ENCODE results near the gene NHERF1. TPM values are rescaled to one million over a fixed set of nuclear protein-coding genes. Genes with fewer than 3 reads are reported as not detected.

NHERF1 gene
- total and polyA plus RNA-seq, 2 of the 13 experiments (the other 11 are each of a cell fraction or from before 2014, with no cell fraction given), result 169 to 269 TPM

DNA sequence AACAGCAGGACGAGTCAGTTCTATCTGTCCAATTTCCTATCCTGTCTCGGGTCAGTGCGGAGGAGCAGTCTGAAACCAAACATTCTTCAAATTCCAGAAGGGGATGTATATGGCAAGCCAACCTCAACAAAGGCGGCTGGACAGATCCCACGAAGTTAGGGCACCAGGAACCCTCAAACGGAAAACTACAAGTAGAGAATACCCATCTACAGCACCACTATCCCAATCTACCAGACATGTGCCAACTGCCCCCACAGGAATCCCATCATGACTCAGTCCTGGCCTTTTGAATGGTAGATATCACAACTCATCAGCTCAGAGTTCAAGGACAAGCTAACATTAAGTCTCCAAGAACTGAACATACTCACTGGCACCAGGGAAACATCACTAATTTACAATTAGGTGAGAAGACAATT is 25.5 kb downstream of the NHERF1 start (continued):
- no peak for TF ChIP-seq THYN1 (CRISPR knock-in tag; IDR thresholded peaks at IDR 0.05; ENCODE audit: borderline replicate concordance, low read depth)
- no peak for TF ChIP-seq NKX3-1 (CRISPR knock-in tag; IDR thresholded peaks at IDR 0.05)
- TF ChIP-seq ZSCAN30 (CRISPR knock-in tag; IDR thresholded peaks at IDR 0.05), result 0 out of 2 replicates have a peak, but pooled peaks have one; percentile 17
- TF ChIP-seq ESRRA (CRISPR knock-in tag; IDR thresholded peaks at IDR 0.05; ENCODE audit: low read depth), result no peak
- TF ChIP-seq ZNF607 (CRISPR knock-in tag; IDR thresholded peaks at IDR 0.05; ENCODE audit: borderline replicate concordance), result no peak
- TF ChIP-seq AGO1 (IDR thresholded peaks at IDR 0.05; ENCODE audit: low read depth, low read length, poor library complexity, severe bottlenecking), result no peak
- no peak for TF ChIP-seq MAFG (CRISPR knock-in tag; IDR thresholded peaks at IDR 0.05)
- no peak for TF ChIP-seq YEATS2 (CRISPR knock-in tag; IDR thresholded peaks at IDR 0.05; ENCODE audit: borderline replicate concordance)
- TF ChIP-seq MIER3 (CRISPR knock-in tag; IDR thresholded peaks at IDR 0.05; ENCODE audit: borderline replicate concordance), result no peak; the same call in 1 of the 2 replicates
- no peak for TF ChIP-seq ZNF282 (IDR thresholded peaks at IDR 0.05; ENCODE audit: partially characterized antibody)
- TF ChIP-seq ZNF788 (CRISPR knock-in tag; IDR thresholded peaks at IDR 0.05; ENCODE audit: borderline replicate concordance), result no peak
- TF ChIP-seq JUNB (CRISPR knock-in tag; IDR thresholded peaks at IDR 0.05; ENCODE audit: borderline replicate concordance), result 0 out of 2 replicates have a peak, but pooled peaks have one; percentile 42
- no peak for TF ChIP-seq NR2F2 (IDR thresholded peaks at IDR 0.05; ENCODE audit: borderline replicate concordance, low read depth)
- no peak for TF ChIP-seq ZNF431 (CRISPR knock-in tag; IDR thresholded peaks at IDR 0.05; ENCODE audit: borderline replicate concordance, low read depth)
- TF ChIP-seq, protein P1, sequence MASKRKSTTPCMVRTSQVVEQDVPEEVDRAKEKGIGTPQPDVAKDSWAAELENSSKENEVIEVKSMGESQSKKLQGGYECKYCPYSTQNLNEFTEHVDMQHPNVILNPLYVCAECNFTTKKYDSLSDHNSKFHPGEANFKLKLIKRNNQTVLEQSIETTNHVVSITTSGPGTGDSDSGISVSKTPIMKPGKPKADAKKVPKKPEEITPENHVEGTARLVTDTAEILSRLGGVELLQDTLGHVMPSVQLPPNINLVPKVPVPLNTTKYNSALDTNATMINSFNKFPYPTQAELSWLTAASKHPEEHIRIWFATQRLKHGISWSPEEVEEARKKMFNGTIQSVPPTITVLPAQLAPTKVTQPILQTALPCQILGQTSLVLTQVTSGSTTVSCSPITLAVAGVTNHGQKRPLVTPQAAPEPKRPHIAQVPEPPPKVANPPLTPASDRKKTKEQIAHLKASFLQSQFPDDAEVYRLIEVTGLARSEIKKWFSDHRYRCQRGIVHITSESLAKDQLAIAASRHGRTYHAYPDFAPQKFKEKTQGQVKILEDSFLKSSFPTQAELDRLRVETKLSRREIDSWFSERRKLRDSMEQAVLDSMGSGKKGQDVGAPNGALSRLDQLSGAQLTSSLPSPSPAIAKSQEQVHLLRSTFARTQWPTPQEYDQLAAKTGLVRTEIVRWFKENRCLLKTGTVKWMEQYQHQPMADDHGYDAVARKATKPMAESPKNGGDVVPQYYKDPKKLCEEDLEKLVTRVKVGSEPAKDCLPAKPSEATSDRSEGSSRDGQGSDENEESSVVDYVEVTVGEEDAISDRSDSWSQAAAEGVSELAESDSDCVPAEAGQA (IDR thresholded peaks at IDR 0.05; ENCODE audit: low read depth), result no peak
- TF ChIP-seq, protein P1 (CRISPR knock-in tag; IDR thresholded peaks at IDR 0.05; ENCODE audit: borderline replicate concordance), result no peak
- no peak for TF ChIP-seq PITX1 (CRISPR knock-in tag; IDR thresholded peaks at IDR 0.05)
- TF ChIP-seq, protein P2, sequence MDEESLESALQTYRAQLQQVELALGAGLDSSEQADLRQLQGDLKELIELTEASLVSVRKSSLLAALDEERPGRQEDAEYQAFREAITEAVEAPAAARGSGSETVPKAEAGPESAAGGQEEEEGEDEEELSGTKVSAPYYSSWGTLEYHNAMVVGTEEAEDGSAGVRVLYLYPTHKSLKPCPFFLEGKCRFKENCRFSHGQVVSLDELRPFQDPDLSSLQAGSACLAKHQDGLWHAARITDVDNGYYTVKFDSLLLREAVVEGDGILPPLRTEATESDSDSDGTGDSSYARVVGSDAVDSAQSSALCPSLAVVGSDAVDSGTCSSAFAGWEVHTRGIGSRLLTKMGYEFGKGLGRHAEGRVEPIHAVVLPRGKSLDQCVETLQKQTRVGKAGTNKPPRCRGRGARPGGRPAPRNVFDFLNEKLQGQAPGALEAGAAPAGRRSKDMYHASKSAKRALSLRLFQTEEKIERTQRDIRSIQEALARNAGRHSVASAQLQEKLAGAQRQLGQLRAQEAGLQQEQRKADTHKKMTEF (CRISPR knock-in tag; IDR thresholded peaks at IDR 0.05), result 0 out of 2 replicates have a peak, but pooled peaks have one; percentile 29
- TF ChIP-seq TEAD3 (CRISPR knock-in tag; optimal IDR thresholded peaks at IDR 0.05; ENCODE audit: borderline replicate concordance), result peak; percentile 23
- no peak for TF ChIP-seq ZNF773 (CRISPR knock-in tag; IDR thresholded peaks at IDR 0.05; ENCODE audit: borderline replicate concordance)
- peak; percentile 44 for TF ChIP-seq ASH2L (IDR thresholded peaks at IDR 0.05; ENCODE audit: insufficient read length, low read depth, low read length)
- TF ChIP-seq DR1 (CRISPR knock-in tag; IDR thresholded peaks at IDR 0.05), result no peak
- TF ChIP-seq POLR2A (IDR thresholded peaks at IDR 0.05; ENCODE audit: insufficient read depth in 1 of 2, low read depth in 2 of 2, low read length in 2 of 2), result peak in 1 of 2 experiments; percentile 20; a peak in 2 of 4 replicates
- TF ChIP-seq, protein P3, sequence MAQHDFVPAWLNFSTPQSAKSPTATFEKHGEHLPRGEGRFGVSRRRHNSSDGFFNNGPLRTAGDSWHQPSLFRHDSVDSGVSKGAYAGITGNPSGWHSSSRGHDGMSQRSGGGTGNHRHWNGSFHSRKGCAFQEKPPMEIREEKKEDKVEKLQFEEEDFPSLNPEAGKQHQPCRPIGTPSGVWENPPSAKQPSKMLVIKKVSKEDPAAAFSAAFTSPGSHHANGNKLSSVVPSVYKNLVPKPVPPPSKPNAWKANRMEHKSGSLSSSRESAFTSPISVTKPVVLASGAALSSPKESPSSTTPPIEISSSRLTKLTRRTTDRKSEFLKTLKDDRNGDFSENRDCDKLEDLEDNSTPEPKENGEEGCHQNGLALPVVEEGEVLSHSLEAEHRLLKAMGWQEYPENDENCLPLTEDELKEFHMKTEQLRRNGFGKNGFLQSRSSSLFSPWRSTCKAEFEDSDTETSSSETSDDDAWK (CRISPR knock-in tag; IDR thresholded peaks at IDR 0.05), result no peak
